ENCODE measurements around the gene ISM1.

ISM1 gene

DNA sequence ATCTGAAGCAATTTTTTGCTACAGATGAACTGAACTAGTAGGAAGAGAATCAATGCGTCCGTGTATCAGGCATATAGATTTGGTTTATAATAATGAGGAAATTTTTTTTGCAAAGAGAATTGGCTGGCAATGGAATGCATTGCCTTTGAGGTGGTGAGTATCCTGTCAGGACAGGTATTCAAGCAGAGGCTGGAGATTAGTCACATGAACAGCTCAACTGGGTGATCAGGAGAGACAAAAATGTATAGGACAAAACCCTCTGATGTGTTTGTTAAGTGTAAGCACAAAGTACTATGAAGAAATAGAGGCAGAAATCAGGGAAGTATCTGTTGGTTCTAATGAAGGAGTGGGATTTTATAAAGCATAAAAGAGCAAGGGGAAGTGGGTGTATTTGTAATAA is 80.5 kb downstream of the ISM1 start:
- Histone ChIP-seq H3K4me2 (ENCODE audit: low read length, poor library complexity, severe bottlenecking) (no peak overlapping the region), H3K4me3 (ENCODE audit: insufficient read depth in 1 of 2, low read depth in 1 of 2, low read length in 2 of 2) (no peak overlapping the region), H2BK120ac (ENCODE audit: low read depth, low read length) (no peak overlapping the region), H3K4me1 (ENCODE audit: control insufficient read depth, insufficient read depth, low read depth, low read length) (peaks cover 5% of the 10 kb centered on the region), H2AFZ (ENCODE audit: low read depth, low read length) (no peak overlapping the region), H3K4ac (ENCODE audit: low read depth in 1 of 2, low read length in 2 of 2) (no peak overlapping the region), H3K23ac (ENCODE audit: low read length in 2 of 2) (no peak overlapping the region), H3K18ac (ENCODE audit: low read depth in 1 of 2, low read length in 2 of 2) (no peak overlapping the region), H4K91ac (ENCODE audit: low read length) (no peak overlapping the region), H2BK5ac (ENCODE audit: low read depth, low read length, poor library complexity, severe bottlenecking) (no peak overlapping the region), H2BK15ac (ENCODE audit: low read depth, poor library complexity, severe bottlenecking) (no peak overlapping the region), H2AK5ac (ENCODE audit: low read length, severe bottlenecking) (no peak overlapping the region), H3K27me3 (ENCODE audit: control insufficient read depth in 1 of 2, insufficient read depth in 1 of 2, low read length in 2 of 2) (no peaks in the 10 kb centered on the region), H2BK12ac (ENCODE audit: low read length in 2 of 2) (no peak overlapping the region), H3K36me3 (ENCODE audit: control insufficient read depth in 1 of 2, insufficient read depth in 2 of 2, low read depth in 1 of 2, low read length in 2 of 2) (peaks cover 6 to 16% of the 10 kb centered on the region in 2 experiments), H3K14ac (ENCODE audit: low read length in 2 of 2) (no peak overlapping the region), H3K27ac (ENCODE audit: low read length, poor library complexity, severe bottlenecking) (no peak overlapping the region), H4K8ac (ENCODE audit: low read length) (no peak overlapping the region), H3K9ac (ENCODE audit: low read length) (no peak overlapping the region), H3K79me1 (replicated peaks; ENCODE audit: low read length, poor library complexity, severe bottlenecking) (no peaks in the 10 kb centered on the region), H3K9me3 (ENCODE audit: control insufficient read depth, low read length) (no peaks in the 10 kb centered on the region)
- WGBS = 97% methylated on average over 2 of the region's 2 CpGs
- DNase-seq = no peak

DNA sequence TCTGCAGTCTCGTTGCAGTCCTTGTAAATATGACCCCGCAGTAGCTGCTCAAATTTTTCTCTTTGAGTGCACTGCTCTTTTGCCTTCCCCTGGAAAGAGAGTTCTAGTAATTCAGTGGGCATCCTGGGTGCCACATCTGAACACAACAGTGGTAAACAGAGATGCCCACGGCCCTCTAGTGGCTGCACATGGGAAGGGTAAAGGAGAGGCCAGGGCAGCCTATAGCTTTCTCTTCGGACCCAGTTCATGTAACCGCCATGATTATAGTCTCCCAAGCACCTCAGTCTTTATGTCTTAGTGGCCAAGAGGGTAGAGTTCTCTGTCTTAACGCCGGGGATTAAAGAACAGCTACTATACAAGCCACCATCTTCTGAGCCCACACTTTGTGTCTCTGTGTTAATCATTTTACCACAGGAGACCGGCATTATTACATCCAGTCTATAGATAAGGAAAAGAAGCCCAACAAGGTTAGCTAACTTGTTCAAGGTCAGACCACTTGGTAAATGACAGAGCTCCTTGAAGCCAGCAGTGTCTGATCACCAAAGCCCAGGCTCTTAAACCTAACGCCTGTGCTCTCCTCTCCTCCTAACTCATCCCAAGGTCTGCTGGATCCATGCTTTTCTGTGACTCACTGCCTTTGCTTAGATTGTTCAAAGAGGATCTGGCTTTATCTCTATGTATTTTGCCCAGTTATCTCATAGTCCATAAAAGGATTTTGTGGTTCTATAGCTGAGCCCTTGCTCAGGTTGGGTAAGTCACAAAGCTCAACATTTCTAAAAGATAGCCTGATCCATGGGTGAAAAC is 81.8 kb downstream of the ISM1 start:
- H3K4me3 ChIP-seq (ENCODE audit: insufficient read depth in 1 of 2, low read depth in 1 of 2, low read length in 2 of 2) = no peak overlapping the region
- H2BK12ac ChIP-seq (ENCODE audit: low read length in 2 of 2) = no peak overlapping the region
- H3K4me1 ChIP-seq (ENCODE audit: control insufficient read depth, insufficient read depth, low read depth, low read length) = peaks cover 2% of the 10 kb centered on the region
- no peak overlapping the region for H2AFZ ChIP-seq (ENCODE audit: low read depth, low read length)
- no peak overlapping the region for H2BK120ac ChIP-seq (ENCODE audit: low read depth, low read length)
- WGBS = 75% methylated on average over 9 of the region's 9 CpGs
- H2BK5ac ChIP-seq (ENCODE audit: low read depth, low read length, poor library complexity, severe bottlenecking) = no peak overlapping the region
- peak; percentile 25 for DNase-seq
- H2BK15ac ChIP-seq (ENCODE audit: low read depth, poor library complexity, severe bottlenecking) = no peak overlapping the region
- no peaks in the 10 kb centered on the region for H3K79me1 ChIP-seq (replicated peaks; ENCODE audit: low read length, poor library complexity, severe bottlenecking)
- H3K36me3 ChIP-seq (ENCODE audit: control insufficient read depth in 1 of 2, insufficient read depth in 2 of 2, low read depth in 1 of 2, low read length in 2 of 2) = peaks cover 6 to 16% of the 10 kb centered on the region in 2 experiments
- H3K4me2 ChIP-seq (ENCODE audit: low read length, poor library complexity, severe bottlenecking) = no peak overlapping the region
- H2AK5ac ChIP-seq (ENCODE audit: low read length, severe bottlenecking) = no peak overlapping the region
- no peak overlapping the region for H3K23ac ChIP-seq (ENCODE audit: low read length in 2 of 2)
- no peak overlapping the region for H3K27ac ChIP-seq (ENCODE audit: low read length, poor library complexity, severe bottlenecking)
- H3K14ac ChIP-seq (ENCODE audit: low read length in 2 of 2) = no peak overlapping the region
- no peak overlapping the region for H4K91ac ChIP-seq (ENCODE audit: low read length)
- H4K8ac ChIP-seq (ENCODE audit: low read length) = no peak overlapping the region
- H3K9me3 ChIP-seq (ENCODE audit: control insufficient read depth, low read length) = no peaks in the 10 kb centered on the region
- H3K4ac ChIP-seq (ENCODE audit: low read depth in 1 of 2, low read length in 2 of 2) = no peak overlapping the region
- no peaks in the 10 kb centered on the region for H3K27me3 ChIP-seq (ENCODE audit: control insufficient read depth in 1 of 2, insufficient read depth in 1 of 2, low read length in 2 of 2)
- H3K9ac ChIP-seq (ENCODE audit: low read length) = no peak overlapping the region
- no peak overlapping the region for H3K18ac ChIP-seq (ENCODE audit: low read depth in 1 of 2, low read length in 2 of 2)

DNA sequence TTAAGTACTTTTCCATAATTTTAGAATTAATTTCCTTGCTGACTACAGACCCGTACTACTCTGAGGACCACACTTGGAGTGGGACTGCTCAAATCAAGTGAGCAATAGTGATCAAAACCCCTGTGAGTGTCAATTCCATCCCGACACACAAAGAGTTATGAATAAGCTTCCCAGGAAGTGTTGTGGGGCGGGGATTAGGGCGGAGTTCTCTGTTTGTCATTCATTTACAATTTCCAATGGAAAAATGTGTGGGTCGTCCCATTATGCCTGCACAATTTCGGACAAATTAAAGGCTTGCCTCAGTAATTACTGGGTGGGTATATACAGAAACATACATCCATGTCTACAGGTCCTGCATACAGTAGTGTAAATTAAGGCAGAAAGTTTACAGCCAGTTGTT is 84.2 kb downstream of the ISM1 start:
- no peak overlapping the region for H4K91ac ChIP-seq (ENCODE audit: low read length)
- H3K23ac ChIP-seq (ENCODE audit: low read length in 2 of 2) = no peak overlapping the region
- H2BK5ac ChIP-seq (ENCODE audit: low read depth, low read length, poor library complexity, severe bottlenecking) = no peak overlapping the region
- no peak overlapping the region for H2AK5ac ChIP-seq (ENCODE audit: low read length, severe bottlenecking)
- peaks cover 0 to 6% of the 10 kb centered on the region in 2 experiments for H3K36me3 ChIP-seq (ENCODE audit: control insufficient read depth in 1 of 2, insufficient read depth in 2 of 2, low read depth in 1 of 2, low read length in 2 of 2)
- H3K4me3 ChIP-seq (ENCODE audit: insufficient read depth in 1 of 2, low read depth in 1 of 2, low read length in 2 of 2) = no peak overlapping the region
- H2BK12ac ChIP-seq (ENCODE audit: low read length in 2 of 2) = no peak overlapping the region
- no peaks in the 10 kb centered on the region for H3K79me1 ChIP-seq (replicated peaks; ENCODE audit: low read length, poor library complexity, severe bottlenecking)
- no peak overlapping the region for H3K27ac ChIP-seq (ENCODE audit: low read length, poor library complexity, severe bottlenecking)
- no peak overlapping the region for H4K8ac ChIP-seq (ENCODE audit: low read length)
- no peak for DNase-seq
- H3K4me1 ChIP-seq (ENCODE audit: control insufficient read depth, insufficient read depth, low read depth, low read length) = no peaks in the 10 kb centered on the region
- H2AFZ ChIP-seq (ENCODE audit: low read depth, low read length) = no peak overlapping the region
- H3K9ac ChIP-seq (ENCODE audit: low read length) = no peak overlapping the region
- H2BK15ac ChIP-seq (ENCODE audit: low read depth, poor library complexity, severe bottlenecking) = no peak overlapping the region
- no peak overlapping the region for H3K14ac ChIP-seq (ENCODE audit: low read length in 2 of 2)
- no peaks in the 10 kb centered on the region for H3K9me3 ChIP-seq (ENCODE audit: control insufficient read depth, low read length)
- H3K4ac ChIP-seq (ENCODE audit: low read depth in 1 of 2, low read length in 2 of 2) = no peak overlapping the region
- H3K18ac ChIP-seq (ENCODE audit: low read depth in 1 of 2, low read length in 2 of 2) = no peak overlapping the region
- H3K4me2 ChIP-seq (ENCODE audit: low read length, poor library complexity, severe bottlenecking) = no peak overlapping the region
- WGBS = 82% methylated on average over 6 of the region's 6 CpGs
- no peaks in the 10 kb centered on the region for H3K27me3 ChIP-seq (ENCODE audit: control insufficient read depth in 1 of 2, insufficient read depth in 1 of 2, low read length in 2 of 2)
- no peak overlapping the region for H2BK120ac ChIP-seq (ENCODE audit: low read depth, low read length)

DNA sequence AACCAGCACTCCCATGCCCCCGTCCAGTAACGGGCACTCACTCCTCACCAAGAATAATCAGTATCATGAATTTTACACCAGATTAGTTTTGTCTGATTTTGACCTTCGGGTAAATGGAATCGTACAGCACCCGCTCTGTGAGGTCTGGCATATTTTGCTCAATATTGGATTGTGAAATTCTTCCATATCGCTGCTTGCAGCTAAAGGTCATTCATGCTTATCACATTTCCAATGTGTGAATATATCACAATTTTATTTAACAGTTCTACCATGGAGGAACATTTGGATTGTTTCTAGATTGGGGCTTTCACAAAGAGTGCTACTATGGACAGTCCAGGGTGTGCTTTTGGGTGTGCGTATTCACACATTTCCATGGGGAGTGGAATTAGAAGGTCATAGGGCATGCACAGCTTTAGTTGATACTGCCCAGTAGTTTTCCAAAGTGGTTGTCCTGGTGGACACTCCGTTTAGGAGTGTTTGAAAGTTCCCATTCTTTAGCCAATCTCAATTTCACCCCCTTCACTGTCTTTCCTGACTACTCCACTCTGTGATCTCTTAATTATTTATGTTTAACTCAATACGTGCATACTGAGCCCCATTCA is 86.6 kb downstream of the ISM1 start:
- Histone ChIP-seq H3K9me3 (ENCODE audit: control insufficient read depth, low read length) (no peaks in the 10 kb centered on the region), H2BK12ac (ENCODE audit: low read length in 2 of 2) (no peak overlapping the region), H3K14ac (ENCODE audit: low read length in 2 of 2) (no peak overlapping the region), H2BK5ac (ENCODE audit: low read depth, low read length, poor library complexity, severe bottlenecking) (no peak overlapping the region), H3K27ac (ENCODE audit: low read length, poor library complexity, severe bottlenecking) (no peak overlapping the region), H4K8ac (ENCODE audit: low read length) (no peak overlapping the region), H3K4me2 (ENCODE audit: low read length, poor library complexity, severe bottlenecking) (no peak overlapping the region), H3K9ac (ENCODE audit: low read length) (no peak overlapping the region), H3K36me3 (ENCODE audit: control insufficient read depth in 1 of 2, insufficient read depth in 2 of 2, low read depth in 1 of 2, low read length in 2 of 2) (no peaks in the 10 kb centered on the region), H2AFZ (ENCODE audit: low read depth, low read length) (no peak overlapping the region), H4K91ac (ENCODE audit: low read length) (no peak overlapping the region), H3K4me1 (ENCODE audit: control insufficient read depth, insufficient read depth, low read depth, low read length) (no peaks in the 10 kb centered on the region), H3K79me1 (replicated peaks; ENCODE audit: low read length, poor library complexity, severe bottlenecking) (no peaks in the 10 kb centered on the region), H3K4ac (ENCODE audit: low read depth in 1 of 2, low read length in 2 of 2) (no peak overlapping the region), H2BK120ac (ENCODE audit: low read depth, low read length) (no peak overlapping the region), H2AK5ac (ENCODE audit: low read length, severe bottlenecking) (no peak overlapping the region), H2BK15ac (ENCODE audit: low read depth, poor library complexity, severe bottlenecking) (no peak overlapping the region), H3K27me3 (ENCODE audit: control insufficient read depth in 1 of 2, insufficient read depth in 1 of 2, low read length in 2 of 2) (no peaks in the 10 kb centered on the region), H3K23ac (ENCODE audit: low read length in 2 of 2) (no peak overlapping the region), H3K18ac (ENCODE audit: low read depth in 1 of 2, low read length in 2 of 2) (no peak overlapping the region), H3K4me3 (ENCODE audit: insufficient read depth in 1 of 2, low read depth in 1 of 2, low read length in 2 of 2) (no peak overlapping the region)
- 84% methylated on average over 8 of the region's 9 CpGs for WGBS
- no peak for DNase-seq
